Measurements from ENCODE around the gene FCRL5. TPM values are rescaled to one million over a fixed set of nuclear protein-coding genes. Genes with fewer than 3 reads are reported as not detected.
A peak's percentile ranks its signal among the peaks of the same experiment; 100 is the strongest.

Gene FCRL5
- polyA plus RNA-seq, 1 experiment, result not detected

- POLR2A ChIA-PET, result no interaction called here
- no peak overlapping the region for H3K27ac ChIP-seq (ENCODE audit: low read depth, low read length)
Measured at GRCh38 chr1:157505481-157506272, 46.6 kb downstream of the FCRL5 start.

GRCh38 chr1:157504646-157505045, 47.7 kb downstream of the FCRL5 start:
- CTCF ChIA-PET, result interaction anchor here (1.5 to 2.0 kb wide), 2 partner anchors 141 to 417 kb away, joined by 4 to 8 read pairs; no protein-coding TSS in a partner anchor

More at GRCh38 chr1:157505481-157506272, 46.6 kb downstream of the FCRL5 start:
- peak; percentile 11 for DNase-seq (ENCODE audit: low read depth, low spot score)
- CTCF ChIA-PET, result interaction anchor here (0.6 to 2.0 kb wide), 10 partner anchors 10 to 418 kb away, joined by 3 to 10 read pairs (median 3); no protein-coding TSS in a partner anchor
- H3K9me3 ChIP-seq (ENCODE audit: control insufficient read depth, insufficient read depth, low read length), result no peaks in the 10 kb centered on the region
- no peak overlapping the region for H3K4me3 ChIP-seq (ENCODE audit: low read depth, low read length)
- TF ChIP-seq CTCF (IDR thresholded peaks at IDR 0.05; ENCODE audit: low read depth, low read length), result peak; percentile 72
- no peaks in the 10 kb centered on the region for H3K27me3 ChIP-seq (ENCODE audit: control insufficient read depth, insufficient read depth, low read length)

GRCh38 chr1:157499521-157499920, 52.8 kb downstream of the FCRL5 start:
- ChIA-PET POLR2A (no interaction called here), CTCF (interaction anchor here (0.5 kb wide), 1 partner anchor 47 kb away, joined by 3 read pairs; no protein-coding TSS in a partner anchor)
- DNase-seq (ENCODE audit: low read depth, low spot score), result no peak
- H3K4me3 ChIP-seq (ENCODE audit: low read depth, low read length), result no peak overlapping the region
- no peak overlapping the region for H3K27ac ChIP-seq (ENCODE audit: low read depth, low read length)
- no peaks in the 10 kb centered on the region for H3K27me3 ChIP-seq (ENCODE audit: control insufficient read depth, insufficient read depth, low read length)
- TF ChIP-seq CTCF (IDR thresholded peaks at IDR 0.05; ENCODE audit: low read depth, low read length), result no peak
- H3K9me3 ChIP-seq (ENCODE audit: control insufficient read depth, insufficient read depth, low read length), result no peaks in the 10 kb centered on the region

More at GRCh38 chr1:157504646-157505045, 47.7 kb downstream of the FCRL5 start:
- no peak for TF ChIP-seq CTCF (IDR thresholded peaks at IDR 0.05; ENCODE audit: low read depth, low read length)
- Histone ChIP-seq H3K27ac (ENCODE audit: low read depth, low read length) (no peak overlapping the region), H3K9me3 (ENCODE audit: control insufficient read depth, insufficient read depth, low read length) (no peaks in the 10 kb centered on the region), H3K4me3 (ENCODE audit: low read depth, low read length) (no peak overlapping the region), H3K27me3 (ENCODE audit: control insufficient read depth, insufficient read depth, low read length) (no peaks in the 10 kb centered on the region)
- DNase-seq (ENCODE audit: low read depth, low spot score), result no peak
- POLR2A ChIA-PET, result no interaction called here

- DNase-seq (ENCODE audit: low read depth, low spot score), result no peak
- Histone ChIP-seq H3K27me3 (ENCODE audit: control insufficient read depth, insufficient read depth, low read length) (no peaks in the 10 kb centered on the region), H3K9me3 (ENCODE audit: control insufficient read depth, insufficient read depth, low read length) (no peaks in the 10 kb centered on the region), H3K4me3 (ENCODE audit: low read depth, low read length) (no peak overlapping the region), H3K27ac (ENCODE audit: low read depth, low read length) (no peak overlapping the region)
- no peak for TF ChIP-seq CTCF (IDR thresholded peaks at IDR 0.05; ENCODE audit: low read depth, low read length)
- ChIA-PET CTCF (interaction anchor here (0.7 kb wide), 1 partner anchor 23 kb away, joined by 3 read pairs; no protein-coding TSS in a partner anchor), POLR2A (no interaction called here)
Measured at GRCh38 chr1:157498736-157499090, 53.6 kb downstream of the FCRL5 start.

All from AG04450 (cell line).